GM12874 (cell line): ENCODE results near the gene SH3PXD2B.

ENCODE experiments used
- TF ChIP-seq, protein P1 (sequence below): IDR thresholded peaks from 2 replicates; pipeline ENCODE4 v1.5.1; 2011; ENCODE audit warnings: low read depth, mild to moderate bottlenecking, control low read depth, low read length, moderate library complexity; ENCODE audit not compliant: insufficient read depth

The SH3PXD2B gene

DNA sequence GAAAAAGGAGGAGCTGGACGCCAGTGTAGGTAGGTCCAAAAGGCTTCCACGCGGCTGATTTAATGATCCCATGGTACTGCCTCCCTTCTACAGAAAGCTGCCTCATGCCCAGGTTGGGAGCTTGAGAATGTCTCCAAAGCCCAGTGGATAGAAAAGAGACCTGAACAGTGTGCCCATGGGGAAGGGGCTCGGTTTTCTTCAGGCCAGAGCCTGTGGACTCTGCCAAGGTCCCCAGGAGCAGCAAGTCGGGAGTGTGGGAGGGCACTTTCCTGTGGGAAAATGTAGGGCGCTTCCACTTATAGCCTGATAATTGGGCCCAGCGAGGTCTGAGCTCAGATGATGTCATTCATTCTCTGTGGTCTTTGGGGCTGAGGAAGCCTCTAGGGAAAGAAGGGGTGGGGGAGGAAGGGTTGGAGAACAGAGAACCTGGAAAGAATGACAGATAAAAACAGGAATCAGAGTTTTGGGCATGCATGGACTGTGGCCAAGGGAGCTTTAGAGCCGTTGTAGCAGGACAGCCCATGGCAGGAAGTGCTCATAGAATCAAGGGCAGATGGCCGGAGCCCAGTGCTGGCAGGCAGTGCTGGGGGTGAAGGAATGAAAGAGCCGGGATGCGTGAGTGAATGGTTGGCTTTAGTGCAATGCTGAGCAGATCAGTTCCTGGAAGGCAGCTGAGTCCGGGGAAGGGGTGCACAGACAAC lies 42.5 kb upstream of the SH3PXD2B start:
- TF ChIP-seq, protein P1, sequence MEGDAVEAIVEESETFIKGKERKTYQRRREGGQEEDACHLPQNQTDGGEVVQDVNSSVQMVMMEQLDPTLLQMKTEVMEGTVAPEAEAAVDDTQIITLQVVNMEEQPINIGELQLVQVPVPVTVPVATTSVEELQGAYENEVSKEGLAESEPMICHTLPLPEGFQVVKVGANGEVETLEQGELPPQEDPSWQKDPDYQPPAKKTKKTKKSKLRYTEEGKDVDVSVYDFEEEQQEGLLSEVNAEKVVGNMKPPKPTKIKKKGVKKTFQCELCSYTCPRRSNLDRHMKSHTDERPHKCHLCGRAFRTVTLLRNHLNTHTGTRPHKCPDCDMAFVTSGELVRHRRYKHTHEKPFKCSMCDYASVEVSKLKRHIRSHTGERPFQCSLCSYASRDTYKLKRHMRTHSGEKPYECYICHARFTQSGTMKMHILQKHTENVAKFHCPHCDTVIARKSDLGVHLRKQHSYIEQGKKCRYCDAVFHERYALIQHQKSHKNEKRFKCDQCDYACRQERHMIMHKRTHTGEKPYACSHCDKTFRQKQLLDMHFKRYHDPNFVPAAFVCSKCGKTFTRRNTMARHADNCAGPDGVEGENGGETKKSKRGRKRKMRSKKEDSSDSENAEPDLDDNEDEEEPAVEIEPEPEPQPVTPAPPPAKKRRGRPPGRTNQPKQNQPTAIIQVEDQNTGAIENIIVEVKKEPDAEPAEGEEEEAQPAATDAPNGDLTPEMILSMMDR = no peak

DNA sequence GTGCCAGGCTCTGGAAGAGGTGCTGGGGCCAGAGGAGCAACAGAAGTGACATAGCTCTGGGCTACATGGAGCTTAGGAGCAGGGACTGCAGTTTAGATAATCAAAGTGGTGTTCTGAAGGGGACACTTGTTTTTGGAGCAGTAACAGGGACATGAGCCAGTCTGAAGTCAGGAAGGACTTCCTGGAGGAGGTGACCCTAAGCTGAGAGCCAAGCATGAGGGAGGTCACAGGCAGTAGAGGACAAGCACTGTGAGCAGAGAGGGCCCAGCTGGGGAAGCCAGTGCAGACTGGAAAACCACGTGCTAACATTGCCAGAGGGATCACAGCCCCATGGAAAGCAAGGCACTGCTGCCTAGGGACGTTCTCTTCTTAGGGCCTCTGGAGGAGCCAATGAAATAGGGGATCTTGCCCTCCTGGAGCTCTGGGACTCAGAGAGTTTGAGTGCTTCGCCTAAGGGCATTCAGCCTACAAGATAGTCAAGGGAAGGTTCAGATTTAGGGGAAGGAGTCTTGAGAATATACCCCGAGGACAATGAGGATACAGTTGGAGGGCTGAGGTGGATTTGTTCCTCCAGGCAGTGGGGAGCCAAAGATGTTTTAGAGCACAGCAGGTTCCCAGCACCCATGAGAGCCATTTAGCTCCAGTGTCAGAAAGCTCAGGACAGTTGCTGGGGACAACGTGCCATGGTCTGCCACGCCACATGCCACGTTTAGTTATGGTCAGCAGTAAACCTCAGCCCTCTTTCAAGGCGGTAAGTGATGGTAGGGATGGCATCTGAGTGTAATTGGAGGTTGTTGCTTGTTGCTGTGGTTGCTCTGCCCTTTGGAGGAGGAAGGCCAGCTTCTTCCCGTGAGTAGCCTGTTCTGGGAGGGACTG lies 40.5 kb upstream of the SH3PXD2B start:
- TF ChIP-seq, protein P1 = no peak

- TF ChIP-seq, protein P1 = no peak
Measured at GRCh38 chr5:172493906-172494305, 39.6 kb upstream of the SH3PXD2B start.

DNA sequence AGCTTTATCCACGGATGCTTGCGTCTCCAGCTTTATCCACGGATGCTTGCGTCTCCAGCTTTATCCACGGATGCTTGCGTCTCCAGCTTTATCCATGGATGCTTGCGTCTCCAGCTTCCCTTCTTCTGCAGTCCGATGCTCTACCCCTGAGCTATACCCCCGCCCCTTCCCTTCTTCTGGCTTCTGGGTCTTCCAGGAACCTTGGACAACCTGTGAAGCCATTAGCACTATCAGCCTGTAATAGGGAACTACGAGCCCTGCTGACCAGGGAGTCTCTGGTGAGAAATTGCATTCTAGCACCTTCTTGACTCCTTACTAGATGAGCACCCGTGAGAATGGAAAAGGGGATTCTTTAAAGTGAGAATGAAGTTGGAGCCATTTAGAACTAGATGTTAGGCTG lies 39.1 kb upstream of the SH3PXD2B start:
- TF ChIP-seq, protein P1 = no peak

DNA sequence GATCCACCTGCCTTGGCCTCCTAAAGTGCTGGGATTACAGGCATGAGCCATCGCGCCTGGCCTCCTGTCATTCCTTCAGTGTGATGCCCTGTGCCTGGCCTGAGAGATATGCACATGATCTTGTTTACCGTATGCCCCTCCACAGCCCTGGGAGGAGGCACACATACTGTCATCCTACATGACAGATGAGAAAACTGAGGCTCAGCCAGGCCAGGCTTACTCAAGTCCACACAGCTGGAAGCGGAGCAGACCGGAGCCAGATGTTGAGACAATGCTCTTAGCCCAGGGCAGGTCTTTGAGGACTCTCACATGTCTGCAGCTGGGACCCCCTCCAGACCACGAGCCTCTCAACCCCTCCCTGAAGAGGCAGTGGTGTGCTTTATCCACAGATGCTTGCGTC lies 38.7 kb upstream of the SH3PXD2B start:
- TF ChIP-seq, protein P1 = no peak

DNA sequence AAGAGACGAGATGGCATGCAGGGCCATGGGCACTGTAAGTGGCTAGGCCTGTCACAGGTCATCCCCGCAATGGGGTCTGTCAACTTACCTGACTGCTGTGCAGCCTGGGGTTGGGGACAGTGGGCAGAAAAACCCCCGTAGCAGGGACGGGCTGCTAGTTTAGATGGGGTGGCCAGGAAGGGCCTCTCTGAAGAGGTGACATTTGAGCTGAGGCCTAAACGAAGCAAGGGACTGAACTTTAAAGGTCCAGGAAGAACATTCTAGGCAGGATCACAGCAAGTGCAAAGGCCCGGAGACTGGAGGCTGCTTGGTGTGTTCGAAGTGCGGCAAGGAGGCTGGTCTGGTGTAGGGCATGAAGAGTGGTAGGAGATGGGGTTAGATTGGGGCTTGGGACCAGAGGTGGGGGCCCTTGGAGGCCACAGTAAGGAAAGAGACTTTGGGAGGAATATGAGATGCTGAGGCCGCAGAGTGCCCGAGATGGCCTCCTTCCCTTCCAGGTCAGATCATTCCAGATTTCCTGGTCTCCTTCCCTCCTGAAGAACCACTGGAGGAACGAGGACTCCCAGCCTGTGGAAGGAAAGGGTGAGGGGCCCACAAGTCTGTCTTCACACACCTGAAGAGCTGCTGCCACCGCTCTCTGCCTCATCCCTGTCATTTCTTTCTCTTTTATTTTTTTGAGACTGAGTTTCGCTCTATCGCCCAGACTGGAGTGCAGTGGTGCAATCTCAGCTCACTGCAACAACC lies 37.9 kb upstream of the SH3PXD2B start:
- TF ChIP-seq, protein P1 = no peak

DNA sequence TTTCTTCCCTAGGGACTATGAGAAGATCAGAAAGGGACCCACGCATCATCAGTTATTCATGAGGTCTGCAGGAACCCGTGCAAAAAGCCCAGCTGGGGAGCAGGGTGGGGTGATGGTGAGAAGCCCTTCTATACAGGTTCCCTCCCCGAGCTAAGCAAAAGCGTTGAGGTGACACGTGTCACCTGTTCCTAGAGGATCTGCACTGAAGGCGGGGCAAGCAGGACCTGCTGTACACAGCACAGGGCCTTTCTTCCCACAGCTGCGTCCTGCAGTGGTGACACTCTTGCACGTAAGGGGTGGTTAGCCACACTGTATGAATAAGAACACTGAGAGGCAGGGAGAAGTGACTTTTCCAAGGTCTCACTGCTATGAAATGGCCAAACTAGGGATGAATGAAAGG lies 37.2 kb upstream of the SH3PXD2B start:
- TF ChIP-seq, protein P1 = no peak
